CD4-positive, alpha-beta memory T cell (primary cell): ENCODE results near the gene VPS13D. TPM values are rescaled to one million over a fixed set of nuclear protein-coding genes. Genes with fewer than 3 reads are reported as not detected.

ENCODE experiments used
- CTCF ChIA-PET: fragments of 350-600 bp; sonication (Branson Sonifier 250); formaldehyde crosslinking; loops from one replicate; lab custom pipeline; 2021; ENCODE audit warnings: inconsistent platforms; ENCODE audit not compliant: partially characterized antibody; lab: Charles Lee
- POLR2A ChIA-PET: fragments of 350-600 bp; sonication (Branson Sonifier 250); formaldehyde crosslinking; loops from one replicate; lab custom pipeline; 2021; ENCODE audit not compliant: partially characterized antibody; lab: Charles Lee
- DNase-seq, 5 donors: peaks; one replicate each; pipeline versions ENCODE4 v3.0.0 to v3.0.0-alpha.2; 2020 to 2022; ENCODE audit warnings: mixed read lengths in 1 of 5
- H3K27ac ChIP-seq: one replicate; pipeline ENCODE4 v1.7.0; 2013; ENCODE audit warnings: low read depth, low read length
- H3K27me3 ChIP-seq: 2 replicates; pipeline ENCODE4 v1.7.0; 2013; ENCODE audit warnings: mild to moderate bottlenecking, low read length, moderate library complexity; ENCODE audit not compliant: insufficient read depth
- H3K36me3 ChIP-seq: 2 replicates; pipeline ENCODE4 v1.7.0; 2013; ENCODE audit warnings: mild to moderate bottlenecking, low read length, moderate library complexity; ENCODE audit not compliant: insufficient read depth
- H3K4me1 ChIP-seq: 2 replicates; pipeline ENCODE4 v1.7.0; 2013; ENCODE audit warnings: mild to moderate bottlenecking, low read length, moderate library complexity; ENCODE audit not compliant: insufficient read depth
- H3K4me3 ChIP-seq, 2 donors: one replicate each; pipeline ENCODE4 v1.7.0; 2013; ENCODE audit warnings: low read length in 2 of 2, mild to moderate bottlenecking in 1 of 2
- H3K9me3 ChIP-seq, 2 donors: one replicate each; pipeline ENCODE4 v1.7.0; 2013; ENCODE audit warnings: low read length in 2 of 2, control low read depth in 1 of 2; ENCODE audit not compliant: control insufficient read depth in 1 of 2
- H3K27ac Mint-ChIP-seq, 7 donors: one replicate each; pipeline ENCODE4 v1.8.0; 2020 to 2021; ENCODE audit warnings: mixed read lengths in 7 of 7, mild to moderate bottlenecking in 6 of 7, inconsistent platforms in 3 of 7, moderate library complexity in 3 of 7
- H3K27me3 Mint-ChIP-seq, 2 donors: one replicate each; pipeline ENCODE4 v1.8.0; 2020 to 2021; ENCODE audit warnings: mixed read lengths in 2 of 2
- H3K36me3 Mint-ChIP-seq, 2 donors: one replicate each; pipeline ENCODE4 v1.8.0; 2020 to 2021; ENCODE audit warnings: mixed read lengths in 2 of 2, inconsistent platforms in 1 of 2, mild to moderate bottlenecking in 1 of 2
- H3K4me1 Mint-ChIP-seq, 4 donors: one replicate each; pipeline ENCODE4 v1.8.0; 2020 to 2021; ENCODE audit warnings: mixed read lengths in 4 of 4, mild to moderate bottlenecking in 1 of 4
- H3K4me3 Mint-ChIP-seq, 8 donors: one replicate each; pipeline ENCODE4 v1.8.0; 2020 to 2021; ENCODE audit warnings: mixed read lengths in 8 of 8, mild to moderate bottlenecking in 7 of 8, moderate library complexity in 6 of 8, inconsistent platforms in 3 of 8
- H3K9me3 Mint-ChIP-seq, 8 donors: one replicate each; pipeline ENCODE4 v1.8.0; 2020 to 2021; ENCODE audit warnings: mixed read lengths in 8 of 8, mild to moderate bottlenecking in 5 of 8, inconsistent platforms in 3 of 8, moderate library complexity in 1 of 8
- intact Hi-C: fragments of 100-400 bp; cut with micrococcal nuclease; formaldehyde crosslinking; loops from one replicate; pipeline ENCODE4 v1.15.1; 2023
- polyA plus RNA-seq, 2 donors: library from polyadenylated mRNA; unstranded; fragments of 300-500 nt; fragmentation: Illumina TruSeq; gene quantifications; one replicate each; pipeline ENCODE4 v1.2.3, GENCODE V29; 2021
- total RNA-seq, 2 experiments: library from RNA; stranded (reverse); gene quantifications; one replicate each; pipeline ENCODE4 v1.2.3, GENCODE V29; 2021

Gene VPS13D
- total and polyA plus RNA-seq, 4 experiments from 2014 or later: 10.2 to 96.3 (median 52.5) TPM

DNA sequence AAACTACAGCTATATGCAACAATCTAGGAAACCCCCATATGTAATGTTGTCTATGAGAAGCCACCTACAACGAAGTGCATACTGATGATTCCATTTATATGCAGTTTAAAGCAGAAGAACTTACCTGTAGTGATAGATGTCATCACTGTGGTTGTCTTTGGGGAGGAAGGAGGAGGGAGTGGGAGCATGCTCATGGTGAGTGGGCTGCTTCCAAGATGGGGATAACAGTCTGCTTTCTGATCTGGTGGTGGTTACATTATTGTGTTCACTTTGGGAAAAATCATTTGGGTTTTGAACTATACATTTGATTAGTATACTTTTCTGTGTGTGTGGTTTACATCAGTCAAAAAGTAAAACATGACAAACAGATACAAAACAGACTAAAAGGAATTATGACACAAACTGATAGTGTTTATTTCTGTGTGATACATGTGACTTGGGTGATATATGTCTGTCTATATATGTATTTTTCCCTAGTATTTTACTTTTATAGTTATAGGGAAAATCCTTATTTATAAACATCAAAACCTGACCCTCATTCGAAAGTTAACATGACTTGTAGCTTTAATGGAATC is 184.7 kb downstream of the VPS13D start:
- CTCF ChIA-PET: no interaction called here
- Histone ChIP-seq H3K4me3 (no peak overlapping the region), H3K27ac (no peak overlapping the region), H3K27me3 (no peaks in the 10 kb centered on the region), H3K4me1 (no peaks in the 10 kb centered on the region), H3K36me3 (peaks cover 28% of the 10 kb centered on the region), H3K9me3 (no peaks in the 10 kb centered on the region)
- H3K9me3 Mint-ChIP-seq: peaks cover 0 to 8% (median 6%) of the 10 kb centered on the region in 8 donors
- no peak for DNase-seq
- H3K36me3 Mint-ChIP-seq: peaks cover 69 to 76% of the 10 kb centered on the region in 2 donors
- POLR2A ChIA-PET: interaction anchor here (0.5 to 1.0 kb wide), 2 partner anchors 96 to 289 kb away, joined by 3 read pairs; no protein-coding TSS in a partner anchor
- H3K27me3 Mint-ChIP-seq: no peaks in the 10 kb centered on the region
- H3K4me3 Mint-ChIP-seq: no peak overlapping the region
- intact Hi-C loops: no loop called here
- H3K4me1 Mint-ChIP-seq: peaks cover 12 to 26% (median 17%) of the 10 kb centered on the region in 4 donors
- H3K27ac Mint-ChIP-seq: peak overlapping the region in 5 of 7 donors; percentile 19 to 75 (median 68)

DNA sequence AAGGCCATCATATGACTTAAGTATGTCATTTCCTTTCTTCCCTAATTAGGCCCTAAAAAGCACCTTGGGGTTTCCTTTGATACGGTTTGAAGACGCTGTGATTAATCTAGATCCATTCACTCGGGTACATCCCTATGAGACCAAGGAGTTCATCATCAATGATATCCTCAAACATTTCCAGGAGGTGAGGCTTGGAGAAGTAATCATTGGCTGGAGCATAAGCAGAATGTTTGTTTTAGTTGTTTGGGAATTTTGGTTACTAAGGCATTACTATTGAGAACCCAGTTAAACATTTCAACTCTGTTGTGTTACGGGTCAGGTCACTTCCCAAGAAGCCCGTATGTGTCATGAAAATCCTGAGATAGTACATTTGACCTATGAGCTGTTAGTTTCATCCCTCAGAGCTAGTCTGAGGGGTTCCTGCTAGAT is 185.2 kb downstream of the VPS13D start:
- H3K4me3 Mint-ChIP-seq: no peak overlapping the region
- peaks cover 28% of the 10 kb centered on the region for H3K36me3 ChIP-seq
- POLR2A ChIA-PET: interaction anchor here (0.5 kb wide), 1 partner anchor 290 kb away, joined by 3 read pairs; no protein-coding TSS in a partner anchor
- peaks cover 68 to 74% of the 10 kb centered on the region in 2 donors for H3K36me3 Mint-ChIP-seq
- H3K9me3 Mint-ChIP-seq: peaks cover 0 to 3% (median 3%) of the 10 kb centered on the region in 8 donors
- H3K9me3 ChIP-seq: no peaks in the 10 kb centered on the region
- no peaks in the 10 kb centered on the region for H3K27me3 ChIP-seq
- H3K4me3 ChIP-seq: no peak overlapping the region
- intact Hi-C loops: no loop called here
- DNase-seq: no peak
- CTCF ChIA-PET: no interaction called here
- H3K27ac ChIP-seq: no peak overlapping the region
- H3K4me1 ChIP-seq: no peaks in the 10 kb centered on the region
- H3K4me1 Mint-ChIP-seq: peaks cover 12 to 26% (median 17%) of the 10 kb centered on the region in 4 donors
- peak overlapping the region in 3 of 7 donors; percentile 29 to 59 (median 32) for H3K27ac Mint-ChIP-seq
- H3K27me3 Mint-ChIP-seq: no peaks in the 10 kb centered on the region

DNA sequence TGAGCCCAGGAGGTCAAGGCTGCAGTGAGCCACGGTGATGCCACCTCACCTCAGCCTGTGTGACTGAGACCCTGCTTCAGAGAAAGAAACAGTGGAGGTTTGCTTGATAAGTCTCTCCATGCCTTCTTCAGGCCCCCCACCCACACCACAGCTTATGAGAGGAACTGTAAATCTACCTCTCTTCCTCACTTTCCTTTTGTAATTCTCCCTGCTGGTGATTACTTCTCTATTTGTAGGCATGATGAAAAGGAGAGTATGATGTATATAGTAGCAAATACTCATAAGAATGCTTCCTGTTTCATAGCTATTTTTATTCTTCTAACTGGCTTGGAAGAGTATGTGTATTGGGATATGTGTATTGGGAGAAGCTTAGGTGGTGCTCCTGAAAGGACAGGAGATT is 186.3 kb downstream of the VPS13D start:
- no peaks in the 10 kb centered on the region for H3K9me3 Mint-ChIP-seq
- Histone ChIP-seq H3K36me3 (peaks cover 28% of the 10 kb centered on the region), H3K4me3 (no peak overlapping the region), H3K4me1 (no peaks in the 10 kb centered on the region), H3K27me3 (no peaks in the 10 kb centered on the region), H3K27ac (no peak overlapping the region), H3K9me3 (no peaks in the 10 kb centered on the region)
- H3K4me3 Mint-ChIP-seq: no peak overlapping the region
- peaks cover 12 to 29% (median 17%) of the 10 kb centered on the region in 4 donors for H3K4me1 Mint-ChIP-seq
- H3K27ac Mint-ChIP-seq: peak overlapping the region in 1 of 7 donors; percentile 11
- no peak for DNase-seq
- intact Hi-C loops: no loop called here
- CTCF ChIA-PET: interaction anchor here (0.9 to 1.1 kb wide), 2 partner anchors 31 to 204 kb away, joined by 3 read pairs; no protein-coding TSS in a partner anchor
- no peaks in the 10 kb centered on the region for H3K27me3 Mint-ChIP-seq
- POLR2A ChIA-PET: interaction anchor here (1.4 kb wide), 1 partner anchor 31 kb away, joined by 7 read pairs; no protein-coding TSS in a partner anchor
- peaks cover 62 to 77% of the 10 kb centered on the region in 2 donors for H3K36me3 Mint-ChIP-seq

DNA sequence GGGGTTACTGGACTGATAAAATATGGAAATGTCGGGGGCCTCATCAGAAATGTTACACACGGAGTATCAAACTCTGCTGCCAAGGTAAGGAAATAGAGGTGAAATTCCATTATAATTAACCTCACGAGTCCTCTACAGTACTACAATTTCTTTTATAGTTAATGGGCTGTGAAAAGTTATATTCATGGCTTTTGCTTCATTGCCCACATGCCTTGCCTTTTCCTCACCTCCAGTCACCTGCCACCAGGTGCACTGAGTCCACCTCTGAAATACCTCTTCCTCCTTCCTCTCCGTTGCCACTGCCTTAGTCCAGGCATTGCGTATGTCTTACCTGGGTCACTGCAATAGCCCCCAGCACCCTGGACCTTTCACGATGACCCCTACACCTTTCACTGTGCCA is 186.9 kb downstream of the VPS13D start:
- POLR2A ChIA-PET: interaction anchor here (1.4 kb wide), 1 partner anchor 31 kb away, joined by 7 read pairs; no protein-coding TSS in a partner anchor
- H3K4me1 Mint-ChIP-seq: peaks cover 12 to 31% (median 18%) of the 10 kb centered on the region in 4 donors
- peaks cover 28% of the 10 kb centered on the region for H3K36me3 ChIP-seq
- H3K36me3 Mint-ChIP-seq: peaks cover 57 to 73% of the 10 kb centered on the region in 2 donors
- no peaks in the 10 kb centered on the region for H3K27me3 Mint-ChIP-seq
- no peaks in the 10 kb centered on the region for H3K9me3 ChIP-seq
- CTCF ChIA-PET: interaction anchor here (1.1 to 2.1 kb wide), 3 partner anchors 9 to 204 kb away, joined by 3 to 6 read pairs (median 4); no protein-coding TSS in a partner anchor
- H3K27ac Mint-ChIP-seq: peak overlapping the region in 2 of 7 donors; percentile 3 to 70
- H3K4me3 ChIP-seq: no peak overlapping the region
- intact Hi-C loops: no loop called here
- no peak overlapping the region for H3K27ac ChIP-seq
- no peaks in the 10 kb centered on the region for H3K4me1 ChIP-seq
- H3K27me3 ChIP-seq: no peaks in the 10 kb centered on the region
- peak overlapping the region in 1 of 8 donors; percentile 2 for H3K4me3 Mint-ChIP-seq
- H3K9me3 Mint-ChIP-seq: no peaks in the 10 kb centered on the region
- DNase-seq: no peak

DNA sequence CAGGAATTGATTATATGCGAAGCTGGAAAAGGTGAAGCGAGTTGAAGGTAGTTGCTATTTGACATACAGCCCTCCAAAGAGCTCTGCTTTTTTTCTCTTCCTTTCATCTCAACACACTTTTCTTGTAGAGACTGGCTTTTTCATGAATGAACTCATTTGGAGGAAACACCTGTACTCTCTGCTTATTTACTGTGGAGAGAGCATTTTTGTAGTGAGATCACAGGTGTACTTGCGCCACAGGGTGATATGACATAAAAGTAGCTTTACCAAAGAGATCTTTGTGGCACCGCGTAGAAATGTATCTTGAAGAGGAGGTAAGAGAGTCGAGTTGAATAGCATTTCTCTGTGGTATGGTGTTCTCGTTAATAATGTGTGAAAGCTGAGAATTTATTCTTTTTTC is 187.6 kb downstream of the VPS13D start:
- POLR2A ChIA-PET: no interaction called here
- Histone ChIP-seq H3K4me1 (no peaks in the 10 kb centered on the region), H3K27ac (no peak overlapping the region), H3K27me3 (no peaks in the 10 kb centered on the region), H3K9me3 (no peaks in the 10 kb centered on the region), H3K4me3 (no peak overlapping the region), H3K36me3 (peaks cover 28% of the 10 kb centered on the region)
- Mint-ChIP-seq H3K9me3 (no peaks in the 10 kb centered on the region), H3K27ac (no peak overlapping the region), H3K36me3 (peaks cover 53 to 67% of the 10 kb centered on the region in 2 donors), H3K27me3 (no peaks in the 10 kb centered on the region), H3K4me3 (no peak overlapping the region), H3K4me1 (peaks cover 12 to 33% (median 20%) of the 10 kb centered on the region in 4 donors)
- CTCF ChIA-PET: interaction anchor here (1.1 to 2.1 kb wide), 3 partner anchors 10 to 203 kb away, joined by 3 to 6 read pairs (median 4); no protein-coding TSS in a partner anchor
- intact Hi-C loops: no loop called here
- no peak for DNase-seq

DNA sequence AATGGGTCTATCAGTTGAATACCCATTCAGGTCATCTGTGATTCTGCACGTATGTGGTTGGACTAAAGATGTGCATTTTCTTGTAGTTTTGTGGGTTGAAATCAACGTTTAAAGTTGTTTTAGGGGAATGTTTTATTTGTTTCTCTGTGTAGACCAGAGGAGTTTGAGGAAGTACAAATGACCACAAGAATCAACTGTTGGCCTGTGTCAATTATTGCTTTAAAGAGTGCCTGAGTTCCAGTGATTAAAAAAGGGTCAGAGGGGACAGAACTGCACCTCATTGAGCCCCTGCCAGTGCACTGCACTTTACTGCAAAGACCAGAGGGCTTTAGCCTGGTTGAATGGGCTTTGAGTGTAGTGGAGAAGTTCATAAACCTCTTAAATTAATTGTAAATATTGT is 190.3 kb downstream of the VPS13D start:
- no peaks in the 10 kb centered on the region for H3K9me3 Mint-ChIP-seq
- CTCF ChIA-PET: no interaction called here
- intact Hi-C loops: no loop called here

DNA sequence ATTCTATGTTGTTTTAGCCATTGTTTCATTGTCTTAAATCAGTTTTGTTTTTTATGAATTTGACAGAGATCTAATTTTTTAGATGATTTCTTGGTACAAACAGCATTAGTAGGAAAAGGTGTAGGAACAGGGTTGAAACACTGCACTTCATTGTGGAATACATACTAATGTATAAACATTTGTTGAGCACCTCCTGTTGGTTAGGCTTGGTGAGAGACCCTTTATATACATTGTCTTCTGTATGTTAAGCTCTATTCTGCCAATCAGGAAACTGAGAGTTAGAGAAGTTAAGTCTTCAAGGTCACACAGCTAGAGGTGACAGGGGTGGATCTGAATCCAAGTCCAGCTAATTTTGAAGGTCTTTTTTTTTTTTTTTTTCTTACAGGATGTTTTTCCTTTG is 192.7 kb downstream of the VPS13D start:
- ChIA-PET POLR2A (interaction anchor here (0.6 to 1.4 kb wide), 3 partner anchors 11 to 88 kb away, joined by 3 read pairs; no protein-coding TSS in a partner anchor), CTCF (interaction anchor here (0.7 to 1.5 kb wide), 7 partner anchors 9 to 109 kb away, joined by 3 to 5 read pairs (median 3); no protein-coding TSS in a partner anchor)
- Histone ChIP-seq H3K27me3 (no peaks in the 10 kb centered on the region), H3K9me3 (no peaks in the 10 kb centered on the region), H3K4me1 (no peaks in the 10 kb centered on the region), H3K36me3 (peaks cover 3% of the 10 kb centered on the region), H3K27ac (no peak overlapping the region), H3K4me3 (no peak overlapping the region)
- intact Hi-C loops: no loop called here
- Mint-ChIP-seq H3K27me3 (no peaks in the 10 kb centered on the region), H3K4me3 (no peak overlapping the region), H3K27ac (peak overlapping the region in 3 of 7 donors; percentile 19 to 38 (median 32)), H3K4me1 (peaks cover 0 to 23% (median 9%) of the 10 kb centered on the region in 4 donors), H3K36me3 (peaks cover 34 to 39% of the 10 kb centered on the region in 2 donors), H3K9me3 (no peaks in the 10 kb centered on the region)
- DNase-seq: no peak

More for the DNA sequence above, 190.3 kb downstream of the VPS13D start:
- no peak for DNase-seq
- H3K4me3 Mint-ChIP-seq: no peak overlapping the region
- POLR2A ChIA-PET: no interaction called here
- no peaks in the 10 kb centered on the region for H3K4me1 ChIP-seq
- peaks cover 0 to 32% (median 11%) of the 10 kb centered on the region in 4 donors for H3K4me1 Mint-ChIP-seq
- H3K4me3 ChIP-seq: no peak overlapping the region
- no peaks in the 10 kb centered on the region for H3K27me3 ChIP-seq
- peaks cover 26% of the 10 kb centered on the region for H3K36me3 ChIP-seq
- H3K9me3 ChIP-seq: no peaks in the 10 kb centered on the region
- H3K27ac Mint-ChIP-seq: peak overlapping the region in 1 of 7 donors; percentile 61
- H3K27me3 Mint-ChIP-seq: no peaks in the 10 kb centered on the region
- H3K27ac ChIP-seq: no peak overlapping the region
- H3K36me3 Mint-ChIP-seq: peaks cover 43 to 49% of the 10 kb centered on the region in 2 donors
